Coronary artery (tissue), 2 donors: ENCODE results near the gene HECW1.

ENCODE experiments used
- DNase-seq: peaks from one replicate; pipeline ENCODE4 v3.0.0-alpha.2; 2017; ENCODE audit warnings: low spot score
- H3K27ac ChIP-seq, 2 donors: fragments of 200-600 bp; sonication (generic); one replicate each; pipeline ENCODE4 v1.5.1; 2016 to 2019
- H3K4me3 ChIP-seq: fragments of 200-600 bp; sonication (generic); 2 replicates; pipeline ENCODE4 v1.5.1; 2016; ENCODE audit warnings: mild to moderate bottlenecking, moderate library complexity
- TF ChIP-seq, protein P1 (sequence below): fragments of 200-600 bp; sonication (generic); IDR thresholded peaks from one replicate; pipeline ENCODE4 v1.5.1; 2019; ENCODE audit warnings: antibody characterized with exemption

Gene HECW1

GRCh38 chr7:43077732-43078391 lies 34.6 kb upstream of the HECW1 start:
- TF ChIP-seq, protein P1, sequence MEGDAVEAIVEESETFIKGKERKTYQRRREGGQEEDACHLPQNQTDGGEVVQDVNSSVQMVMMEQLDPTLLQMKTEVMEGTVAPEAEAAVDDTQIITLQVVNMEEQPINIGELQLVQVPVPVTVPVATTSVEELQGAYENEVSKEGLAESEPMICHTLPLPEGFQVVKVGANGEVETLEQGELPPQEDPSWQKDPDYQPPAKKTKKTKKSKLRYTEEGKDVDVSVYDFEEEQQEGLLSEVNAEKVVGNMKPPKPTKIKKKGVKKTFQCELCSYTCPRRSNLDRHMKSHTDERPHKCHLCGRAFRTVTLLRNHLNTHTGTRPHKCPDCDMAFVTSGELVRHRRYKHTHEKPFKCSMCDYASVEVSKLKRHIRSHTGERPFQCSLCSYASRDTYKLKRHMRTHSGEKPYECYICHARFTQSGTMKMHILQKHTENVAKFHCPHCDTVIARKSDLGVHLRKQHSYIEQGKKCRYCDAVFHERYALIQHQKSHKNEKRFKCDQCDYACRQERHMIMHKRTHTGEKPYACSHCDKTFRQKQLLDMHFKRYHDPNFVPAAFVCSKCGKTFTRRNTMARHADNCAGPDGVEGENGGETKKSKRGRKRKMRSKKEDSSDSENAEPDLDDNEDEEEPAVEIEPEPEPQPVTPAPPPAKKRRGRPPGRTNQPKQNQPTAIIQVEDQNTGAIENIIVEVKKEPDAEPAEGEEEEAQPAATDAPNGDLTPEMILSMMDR, result no peak
- H3K4me3 ChIP-seq, result no peak overlapping the region
- no peak for DNase-seq
- H3K27ac ChIP-seq, result no peak overlapping the region

DNA sequence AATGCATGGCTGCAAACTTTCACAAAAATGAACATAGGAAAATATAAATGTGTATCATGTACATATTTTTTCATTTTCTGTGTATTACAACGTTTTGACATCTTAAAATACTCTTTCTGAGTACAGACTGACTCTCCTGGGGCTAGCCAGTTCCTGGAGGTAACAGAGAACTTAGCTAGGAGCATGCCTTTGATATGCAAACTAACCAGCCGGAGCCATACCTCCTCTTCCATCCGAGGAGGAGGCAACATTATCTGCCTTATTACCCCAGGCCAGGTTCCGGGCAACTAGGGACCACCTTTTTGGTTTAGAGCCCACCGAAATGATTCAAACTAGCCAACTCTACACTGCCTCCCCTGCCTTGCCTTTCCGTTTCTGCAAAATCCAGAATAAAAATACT lies 33.7 kb upstream of the HECW1 start:
- no peak overlapping the region for H3K27ac ChIP-seq
- TF ChIP-seq, protein P1, result no peak
- H3K4me3 ChIP-seq, result no peak overlapping the region
- DNase-seq, result no peak

DNA sequence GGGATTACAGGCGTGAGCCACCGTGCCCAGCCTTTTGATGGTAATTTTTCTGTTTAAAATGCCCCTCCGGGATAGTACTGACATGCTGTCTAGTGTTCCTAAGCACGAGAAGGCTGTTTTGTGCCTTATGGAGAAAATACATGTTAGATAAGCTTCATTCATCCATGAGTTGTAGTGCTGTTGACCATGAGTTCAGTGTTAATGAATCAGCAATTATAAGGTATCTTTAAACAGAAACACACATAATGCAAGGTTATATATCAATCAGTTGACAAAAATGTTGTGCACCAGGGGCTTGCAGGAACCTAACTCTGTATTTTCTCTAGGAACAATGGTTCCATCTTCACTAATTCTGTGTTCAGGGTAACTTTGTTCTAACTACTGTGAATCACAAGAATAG lies 30.8 kb upstream of the HECW1 start:
- TF ChIP-seq, protein P1, result no peak
- Histone ChIP-seq H3K27ac (no peak overlapping the region), H3K4me3 (no peak overlapping the region)
- DNase-seq, result no peak

- TF ChIP-seq, protein P1, result no peak
- Histone ChIP-seq H3K4me3 (no peak overlapping the region), H3K27ac (no peak overlapping the region)
- DNase-seq, result no peak
Observed at GRCh38 chr7:43083106-43083505, 29.3 kb upstream of the HECW1 start.

GRCh38 chr7:43085017-43085416 lies 27.4 kb upstream of the HECW1 start:
- H3K4me3 ChIP-seq, result no peak overlapping the region
- TF ChIP-seq, protein P1, result no peak
- DNase-seq, result no peak
- no peak overlapping the region for H3K27ac ChIP-seq

DNA sequence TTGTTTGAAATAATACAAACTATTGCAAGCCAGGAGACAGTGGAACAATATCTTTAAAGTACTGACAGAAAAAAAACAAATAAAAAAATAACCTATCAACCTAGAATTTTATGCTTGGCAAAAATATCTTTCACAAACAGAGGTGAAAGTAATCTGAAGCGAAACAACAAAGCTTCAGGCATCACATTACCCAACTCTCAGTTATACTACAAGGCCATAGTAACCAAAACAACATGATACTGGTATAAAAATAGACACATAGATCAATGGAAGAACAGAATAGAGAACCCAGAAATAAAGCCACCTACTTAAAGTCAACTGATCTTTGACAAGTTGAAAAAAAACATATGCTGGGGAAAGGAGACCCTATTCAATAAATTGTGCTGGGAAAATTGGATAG lies 26.5 kb upstream of the HECW1 start:
- H3K27ac ChIP-seq, result no peak overlapping the region
- DNase-seq, result no peak
- TF ChIP-seq, protein P1, result no peak
- H3K4me3 ChIP-seq, result no peak overlapping the region

DNA sequence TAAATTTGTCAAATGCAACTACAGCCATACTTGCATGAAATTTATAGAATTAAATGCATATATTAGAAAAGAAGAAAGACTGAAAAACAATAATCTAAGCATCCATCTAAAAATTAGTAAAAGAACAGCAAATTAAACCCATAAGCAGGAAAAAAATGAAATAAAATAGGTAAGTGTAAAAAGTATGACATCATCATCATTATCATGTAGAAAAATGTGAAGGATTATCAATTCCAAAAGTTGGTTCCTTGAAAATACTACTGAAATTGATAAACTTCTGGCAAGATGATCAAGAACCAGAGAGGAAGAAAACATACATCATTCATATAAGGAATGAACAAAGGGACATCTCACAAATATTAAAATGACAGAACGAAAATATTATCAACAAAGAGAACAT lies 19.6 kb upstream of the HECW1 start:
- no peak overlapping the region for H3K4me3 ChIP-seq
- TF ChIP-seq, protein P1, result no peak
- no peak for DNase-seq
- H3K27ac ChIP-seq, result no peak overlapping the region
